ENCODE results near the gene ATXN2L. TPM values are rescaled to one million over a fixed set of nuclear protein-coding genes. Genes with fewer than 3 reads are reported as not detected.

The ATXN2L gene, protein sequence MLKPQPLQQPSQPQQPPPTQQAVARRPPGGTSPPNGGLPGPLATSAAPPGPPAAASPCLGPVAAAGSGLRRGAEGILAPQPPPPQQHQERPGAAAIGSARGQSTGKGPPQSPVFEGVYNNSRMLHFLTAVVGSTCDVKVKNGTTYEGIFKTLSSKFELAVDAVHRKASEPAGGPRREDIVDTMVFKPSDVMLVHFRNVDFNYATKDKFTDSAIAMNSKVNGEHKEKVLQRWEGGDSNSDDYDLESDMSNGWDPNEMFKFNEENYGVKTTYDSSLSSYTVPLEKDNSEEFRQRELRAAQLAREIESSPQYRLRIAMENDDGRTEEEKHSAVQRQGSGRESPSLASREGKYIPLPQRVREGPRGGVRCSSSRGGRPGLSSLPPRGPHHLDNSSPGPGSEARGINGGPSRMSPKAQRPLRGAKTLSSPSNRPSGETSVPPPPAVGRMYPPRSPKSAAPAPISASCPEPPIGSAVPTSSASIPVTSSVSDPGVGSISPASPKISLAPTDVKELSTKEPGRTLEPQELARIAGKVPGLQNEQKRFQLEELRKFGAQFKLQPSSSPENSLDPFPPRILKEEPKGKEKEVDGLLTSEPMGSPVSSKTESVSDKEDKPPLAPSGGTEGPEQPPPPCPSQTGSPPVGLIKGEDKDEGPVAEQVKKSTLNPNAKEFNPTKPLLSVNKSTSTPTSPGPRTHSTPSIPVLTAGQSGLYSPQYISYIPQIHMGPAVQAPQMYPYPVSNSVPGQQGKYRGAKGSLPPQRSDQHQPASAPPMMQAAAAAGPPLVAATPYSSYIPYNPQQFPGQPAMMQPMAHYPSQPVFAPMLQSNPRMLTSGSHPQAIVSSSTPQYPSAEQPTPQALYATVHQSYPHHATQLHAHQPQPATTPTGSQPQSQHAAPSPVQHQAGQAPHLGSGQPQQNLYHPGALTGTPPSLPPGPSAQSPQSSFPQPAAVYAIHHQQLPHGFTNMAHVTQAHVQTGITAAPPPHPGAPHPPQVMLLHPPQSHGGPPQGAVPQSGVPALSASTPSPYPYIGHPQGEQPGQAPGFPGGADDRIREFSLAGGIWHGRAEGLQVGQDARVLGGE
- 28.1 and 32.5 TPM in 2 replicates for total RNA-seq

DNA sequence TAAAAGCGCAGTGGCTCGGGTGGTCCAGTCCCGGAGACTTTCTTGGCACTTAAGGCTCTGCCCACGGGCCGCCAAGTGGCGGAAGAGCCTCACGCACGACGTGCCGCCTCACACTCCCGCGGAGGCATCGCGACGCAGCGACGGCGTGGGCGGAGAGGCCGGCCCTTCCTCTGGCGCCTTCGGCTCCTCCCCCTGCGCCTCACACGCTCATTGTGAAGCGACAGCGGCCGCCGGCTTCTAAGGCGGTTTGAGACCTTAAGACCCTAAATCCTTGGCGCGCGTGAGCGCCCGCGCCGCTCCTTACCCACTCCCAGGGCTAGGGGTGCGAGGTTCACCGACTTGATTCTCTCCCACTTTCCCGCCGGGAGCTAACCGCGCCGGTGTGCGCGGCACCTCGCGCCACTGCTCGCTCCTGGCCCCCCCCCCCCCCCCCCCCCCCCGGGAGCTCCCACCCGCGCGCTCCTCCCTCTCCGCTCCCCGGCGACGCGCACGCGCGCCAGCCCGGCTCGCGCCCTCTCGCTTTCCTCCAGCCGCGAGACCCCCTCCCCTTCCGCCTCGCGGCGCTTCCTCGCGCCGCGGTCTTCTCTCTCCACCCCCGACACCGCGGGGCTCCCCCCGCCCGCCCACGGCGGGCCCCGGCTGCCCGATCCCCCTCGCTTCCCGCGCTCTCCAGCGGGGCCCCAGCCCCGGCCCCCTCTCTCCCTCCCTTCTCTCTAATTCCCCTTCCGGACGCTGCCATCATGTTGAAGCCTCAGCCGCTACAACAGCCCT lies at the start of gene ATXN2L:
TSS of gene ATXN2L (plus strand) at position 480 of the 771 bp plus-strand sequence. CDS start at position 741, 261 bp downstream.

DNA sequence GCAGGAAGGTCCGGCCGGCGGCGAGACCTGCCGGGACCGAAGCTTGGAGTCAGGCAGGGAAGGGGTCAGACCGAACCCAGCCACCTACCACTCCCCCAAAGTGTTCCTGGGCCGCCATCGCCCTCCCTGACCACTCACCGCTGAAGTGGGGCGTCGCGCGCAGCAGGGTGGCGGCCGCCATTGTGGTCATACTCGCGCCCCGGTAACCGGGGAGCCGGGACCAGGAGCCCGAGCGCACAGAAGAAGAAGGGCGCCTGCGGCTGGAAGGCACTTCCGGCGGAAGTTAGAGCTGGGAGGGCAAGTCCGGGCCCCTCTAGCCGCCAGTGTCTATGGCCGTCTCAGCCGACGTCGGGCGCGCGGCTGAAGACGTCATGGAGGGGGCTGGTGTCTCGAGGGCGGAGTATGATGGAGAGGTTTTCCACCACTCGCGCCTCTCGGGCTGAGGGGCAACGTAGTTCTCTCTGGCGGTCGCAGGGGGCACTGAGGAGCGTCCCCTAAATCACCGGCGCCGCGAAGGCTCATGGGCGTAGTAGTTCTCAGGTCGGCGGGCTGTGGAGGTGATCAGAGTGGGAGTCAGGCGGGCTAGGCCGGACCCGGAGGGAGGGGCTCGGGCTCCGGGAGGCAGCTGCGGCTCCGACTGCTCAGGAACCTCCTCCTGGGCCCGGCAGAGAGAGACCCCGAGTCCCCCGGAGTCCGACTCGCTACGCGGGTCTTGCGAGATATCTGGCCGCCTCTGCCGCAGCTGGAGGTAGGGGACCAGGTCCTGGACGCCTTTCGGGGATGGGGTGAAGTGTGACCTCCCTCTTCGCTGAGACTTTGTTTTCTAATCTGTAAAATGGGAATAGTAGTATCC lies 23.5 kb downstream of the ATXN2L start, which contains the start of gene TUFM:
TSS of gene TUFM (minus strand) at position 269 of the 853 bp plus-strand sequence. CDS start at position 190, 79 bp downstream.

DNA sequence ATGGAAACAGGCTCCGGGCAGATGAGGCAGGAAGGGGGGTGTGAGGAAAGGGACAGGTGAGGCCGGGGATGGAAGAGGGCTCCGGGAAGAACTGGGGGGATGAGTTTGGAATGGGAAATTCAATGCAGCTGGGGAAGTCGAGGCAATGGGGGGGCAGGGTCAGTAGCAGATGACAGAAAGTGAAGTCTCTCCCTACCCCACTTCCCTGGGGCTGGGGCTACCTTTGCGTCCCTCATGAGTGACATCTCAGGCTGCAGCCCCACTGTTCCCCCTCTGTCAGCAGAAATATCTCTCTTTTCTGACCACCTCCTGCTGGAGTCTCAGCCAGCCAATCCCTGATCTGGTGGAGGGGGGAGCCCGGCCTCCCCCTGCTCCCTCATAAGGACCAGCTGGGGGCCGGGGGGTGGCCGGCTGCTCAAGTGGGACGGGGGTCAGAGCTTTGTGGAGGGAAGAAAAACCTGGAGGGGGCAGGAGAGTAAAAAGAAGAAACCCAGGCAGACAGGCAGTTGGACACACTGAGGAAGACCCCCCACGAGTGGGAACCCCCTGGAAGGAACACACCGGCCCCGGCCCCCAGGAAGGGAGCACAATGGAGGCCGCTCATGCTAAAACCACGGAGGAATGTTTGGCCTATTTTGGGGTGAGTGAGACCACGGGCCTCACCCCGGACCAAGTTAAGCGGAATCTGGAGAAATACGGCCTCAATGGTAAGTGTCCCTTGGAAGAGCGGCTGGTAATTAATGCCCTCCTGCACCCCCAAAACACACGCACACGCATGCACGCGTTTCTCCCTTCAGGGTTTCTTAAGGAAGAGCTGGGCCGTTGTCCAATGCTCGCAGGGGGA lies 55.5 kb downstream of the ATXN2L start, which contains the start of gene ATP2A1:
TSS of gene ATP2A1 (plus strand) at position 406 of the 844 bp plus-strand sequence. CDS start at position 590, 184 bp downstream.

Other genes with a start within 250 kb of the ATXN2L start
- gene SULT1A2, start 225.9 kb upstream of the ATXN2L start, total RNA-seq: not detected in 2 replicates
- gene SULT1A1, start 213.0 kb upstream of the ATXN2L start, total RNA-seq: 0.60 and 5.2 TPM in 2 replicates
- not detected in 2 replicates for gene NPIPB8, start 184.9 kb upstream of the ATXN2L start, total RNA-seq
- gene EIF3C, start 111.5 kb upstream of the ATXN2L start, total RNA-seq: 120 and 238 TPM in 2 replicates
- 2.4 TPM in 1 of 2 replicates, not detected in the other for gene NPIPB9, start 71.2 kb upstream of the ATXN2L start, total RNA-seq
- gene TUFM, start 23.3 kb downstream of the ATXN2L start, total RNA-seq: 105 and 111 TPM in 2 replicates
- 12.2 and 13.2 TPM in 2 replicates for gene SH2B1, start 40.8 kb downstream of the ATXN2L start, total RNA-seq
- gene ATP2A1, start 55.5 kb downstream of the ATXN2L start, total RNA-seq: 0.16 and 0.43 TPM in 2 replicates
- gene RABEP2, start 102.2 kb downstream of the ATXN2L start, total RNA-seq: 35.1 and 35.5 TPM in 2 replicates
- not detected in 2 replicates for gene CD19, start 109.0 kb downstream of the ATXN2L start, total RNA-seq
- 8.8 and 12.9 TPM in 2 replicates for gene NFATC2IP, start 127.9 kb downstream of the ATXN2L start, total RNA-seq
- gene SPNS1, start 151.8 kb downstream of the ATXN2L start, total RNA-seq: 25.5 and 29.0 TPM in 2 replicates
- 0.47 and 1.1 TPM in 2 replicates for gene LAT, start 162.1 kb downstream of the ATXN2L start, total RNA-seq